GM23338 (cell line): ENCODE data around the gene ATP1A4.

Experiments used
- CREB1 ChIP-seq: fragments of 250-450 bp; sonication (Bioruptor Pico); IDR thresholded peaks from 2 replicates; pipeline ENCODE4 v1.5.0; 2020; ENCODE audit warnings: low read depth, mild to moderate bottlenecking, moderate library complexity
- CTCF ChIP-seq, 2 experiments: fragments of 200-600 bp in 1 of 2; sonication (generic) in 1 of 2; conservative IDR thresholded peaks; 2 replicates each; pipeline versions ENCODE4 v1.5.1 to v1.6.1; 2016 to 2017; ENCODE audit warnings: antibody characterized with exemption in 2 of 2, low read depth in 2 of 2, mild to moderate bottlenecking in 2 of 2, moderate library complexity in 1 of 2
- ETS1 ChIP-seq: IDR thresholded peaks from 2 replicates; pipeline ENCODE4 v1.6.1; 2016; ENCODE audit warnings: antibody characterized with exemption
- EZH2 ChIP-seq: fragments of 200-600 bp; sonication (generic); IDR thresholded peaks from one replicate; pipeline ENCODE4 v1.8.0; 2017; ENCODE audit warnings: antibody characterized with exemption, mild to moderate bottlenecking, low read depth; ENCODE audit not compliant: unreplicated experiment
- EZH2phosphoT487 ChIP-seq: fragments of 200-600 bp; sonication (generic); IDR thresholded peaks from one replicate; pipeline ENCODE4 v1.8.1; 2018; ENCODE audit warnings: antibody characterized with exemption; ENCODE audit not compliant: unreplicated experiment
- JUNB ChIP-seq: IDR thresholded peaks from one replicate; pipeline ENCODE4 v1.6.1; 2016; ENCODE audit warnings: antibody characterized with exemption; ENCODE audit not compliant: unreplicated experiment
- NANOG ChIP-seq: IDR thresholded peaks from 2 replicates; pipeline ENCODE4 v1.6.1; 2016; ENCODE audit warnings: antibody characterized with exemption, borderline replicate concordance
- POLR2AphosphoS5 ChIP-seq: IDR thresholded peaks from 2 replicates; pipeline ENCODE4 v1.6.1; 2016; ENCODE audit warnings: antibody characterized with exemption, low read depth
- REST ChIP-seq: IDR thresholded peaks from one replicate; pipeline ENCODE4 v1.6.1; 2018; ENCODE audit warnings: antibody characterized with exemption; ENCODE audit not compliant: unreplicated experiment
- STAT1 ChIP-seq: IDR thresholded peaks from one replicate; pipeline ENCODE4 v1.6.1; 2016; ENCODE audit warnings: antibody characterized with exemption; ENCODE audit not compliant: unreplicated experiment
- ZNF114 ChIP-seq: fragments of 250-450 bp; sonication (Bioruptor Pico); IDR thresholded peaks from 2 replicates; pipeline ENCODE4 v1.5.0; 2020; ENCODE audit warnings: mild to moderate bottlenecking, moderate library complexity
- ZNF331 ChIP-seq: fragments of 250-450 bp; sonication (Bioruptor Pico); IDR thresholded peaks from 2 replicates; pipeline ENCODE4 v1.5.0; 2020; ENCODE audit warnings: low read depth, mild to moderate bottlenecking, moderate library complexity

GRCh38 chr1:160161965-160162705, 10.7 kb downstream of the ATP1A4 start:
- TF ChIP-seq EZH2 (no peak), CTCF (conservative IDR thresholded peaks at IDR 0.05; ENCODE audit: low read depth in 2 of 2) (peak; percentile 82 to 98), JUNB (no peak), REST (no peak), EZH2phosphoT487 (no peak), CREB1 (CRISPR knock-in tag) (no peak), ETS1 (no peak), STAT1 (no peak), POLR2AphosphoS5 (no peak), ZNF114 (no peak), NANOG (no peak), ZNF331 (CRISPR knock-in tag) (no peak)
